GM23248 (cell line): ENCODE results near the gene PRIMA1.

Experiments used
- EZH2 ChIP-seq: fragments of 200-600 bp; sonication (generic); IDR thresholded peaks from 2 replicates; pipeline ENCODE4 v1.6.1; 2018; ENCODE audit warnings: antibody characterized with exemption, mild to moderate bottlenecking; ENCODE audit not compliant: insufficient read depth, poor library complexity, severe bottlenecking
- EZH2phosphoT487 ChIP-seq: fragments of 200-600 bp; sonication (generic); IDR thresholded peaks from 2 replicates; pipeline ENCODE4 v1.6.1; 2018; ENCODE audit warnings: antibody characterized with exemption, moderate library complexity, mild to moderate bottlenecking, low read depth; ENCODE audit not compliant: insufficient read depth

DNA sequence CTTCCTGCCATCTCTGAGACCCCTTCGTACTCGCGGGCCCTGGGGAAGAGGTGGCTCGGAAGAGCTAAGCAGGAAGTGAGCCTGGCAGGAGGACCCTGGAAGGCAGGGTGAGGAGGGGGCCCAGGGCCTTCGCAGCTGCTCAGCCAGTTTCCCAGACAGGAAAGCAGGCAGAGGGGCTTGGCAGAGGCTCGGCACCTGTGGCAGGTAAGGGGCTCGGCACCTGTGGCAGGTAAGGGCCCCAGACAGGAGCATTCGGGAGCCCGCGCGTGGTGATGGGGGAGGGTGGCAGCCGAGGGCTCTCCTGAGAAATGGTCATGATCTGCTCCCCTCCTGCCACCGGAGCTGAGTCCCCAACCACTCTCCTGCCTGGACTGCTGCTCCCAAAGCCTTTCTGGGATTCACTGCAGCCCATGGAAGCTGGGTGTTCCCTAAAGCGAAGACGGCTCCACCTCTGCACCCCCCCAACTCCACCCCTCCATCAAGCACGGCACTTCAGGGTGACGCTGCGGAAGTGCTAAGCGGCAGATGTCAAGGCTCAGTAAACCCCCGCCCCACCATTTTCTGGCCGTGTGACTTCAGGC lies 63.2 kb downstream of the PRIMA1 start:
- TF ChIP-seq EZH2 (no peak), EZH2phosphoT487 (no peak)
